ENCODE measurements around the gene EML4. TPM values are rescaled to one million over a fixed set of nuclear protein-coding genes. Genes with fewer than 3 reads are reported as not detected.

Gene EML4
- total and polyA plus RNA-seq, 10 of the 15 experiments (the other 5 are each of a cell fraction or from before 2014, with no cell fraction given) = 23.1 to 91.3 (median 77.4) TPM

DNA sequence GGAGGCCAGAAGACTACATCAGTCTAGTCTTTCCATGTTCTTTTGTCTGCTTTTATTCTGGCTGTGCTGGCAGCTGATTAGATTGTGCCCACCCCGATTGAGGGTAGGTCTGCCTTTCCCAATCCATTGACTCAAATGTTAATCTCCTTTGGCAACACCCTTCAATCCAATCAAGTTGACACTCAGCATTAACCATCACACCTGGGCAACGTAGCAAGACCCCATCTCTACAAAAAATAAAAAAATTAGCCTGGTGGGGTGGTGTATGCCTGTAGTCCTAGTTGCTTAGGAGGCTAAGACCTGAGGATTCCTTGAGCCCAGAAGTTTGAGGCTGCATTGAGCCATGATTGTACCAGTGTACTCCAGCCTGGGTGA, 33.5 kb downstream of the EML4 start:
- DNase-seq (ENCODE audit: low read depth, low spot score) (no peak), ATAC-seq (no peak), FAIRE-seq (no peak)
- Histone ChIP-seq H2AFZ (ENCODE audit: control insufficient read depth, low read depth, low read length) (no peak overlapping the region), H4K20me1 (ENCODE audit: control insufficient read depth, insufficient read depth) (no peaks in the 10 kb centered on the region), H3K4me2 (ENCODE audit: control insufficient read depth, insufficient read depth) (no peak overlapping the region), H3K9me3 (replicated peaks; ENCODE audit: control insufficient read depth, insufficient read depth, low read length) (no peaks in the 10 kb centered on the region), H3K27me3 (replicated peaks in 1 of 2; ENCODE audit: control insufficient read depth in 2 of 2, insufficient read depth in 2 of 2, low read length in 1 of 2) (no peaks in the 10 kb centered on the region), H3K79me2 (ENCODE audit: control insufficient read depth, insufficient read depth, low read length) (peaks cover 44% of the 10 kb centered on the region), H3K27ac (ENCODE audit: control insufficient read depth, insufficient read depth) (no peak overlapping the region), H3K9ac (ENCODE audit: control insufficient read depth, insufficient read depth, low read length) (no peak overlapping the region), H3K36me3 (ENCODE audit: control insufficient read depth in 2 of 2, insufficient read depth in 2 of 2, low read length in 1 of 2) (no peaks in the 10 kb centered on the region), H3K4me3 (no peak overlapping the region), H3K4me1 (ENCODE audit: control insufficient read depth, insufficient read depth, low read length) (peaks cover 7% of the 10 kb centered on the region; the same call in 1 of the 2 replicates)
- in situ Hi-C loops (cut with MboI) = no loop called here
- ChIA-PET CTCF (interaction anchor here (0.6 kb wide), 1 partner anchor 16 kb away, joined by 3 read pairs; no protein-coding TSS in a partner anchor), POLR2A (no interaction called here), RAD21 (ENCODE audit: unreplicated experiment) (no interaction called here), SMC1A (ENCODE audit: uncharacterized antibody, unreplicated experiment) (interaction anchor here (1.8 kb wide), 1 partner anchor 27 kb away, joined by 5 read pairs; no protein-coding TSS in a partner anchor)
- intact Hi-C loops (cut with micrococcal nuclease; ENCODE audit: unreplicated experiment) = no loop called here
- 69% methylated on average over 2 of the region's 2 CpGs for WGBS (ENCODE audit: insufficient coverage, insufficient replicate concordance, low lambda C conversion rate, missing lambda C conversion rate)
- BruUV-seq (replicated peaks) = no TSS peak
- TF ChIP-seq BACH1 (IDR thresholded peaks at IDR 0.05; ENCODE audit: borderline replicate concordance) (no peak), MEF2B (IDR thresholded peaks at IDR 0.05; ENCODE audit: partially characterized antibody, poor library complexity, severe bottlenecking) (no peak), BRCA1 (IDR thresholded peaks at IDR 0.05; ENCODE audit: low read depth, low read length) (no peak), NRF1 (conservative IDR thresholded peaks at IDR 0.05; ENCODE audit: low read depth, low read length) (no peak), TCF7 (IDR thresholded peaks at IDR 0.05; ENCODE audit: borderline replicate concordance) (no peak), E4F1 (IDR thresholded peaks at IDR 0.05; ENCODE audit: borderline replicate concordance, partially characterized antibody) (no peak), CREM (IDR thresholded peaks at IDR 0.05; ENCODE audit: low read depth) (no peak), NBN (IDR thresholded peaks at IDR 0.05) (no peak), LARP7 (IDR thresholded peaks at IDR 0.05) (no peak), ZNF24 (IDR thresholded peaks at IDR 0.05) (no peak)
